K562 (cell line): ENCODE results near the gene GCH1. TPM values are rescaled to one million over a fixed set of nuclear protein-coding genes. Genes with fewer than 3 reads are reported as not detected.

Experiments used
- ATAC-seq: fragments of 200-7000 bp; cut with Tn5 transposase; 3 replicates; pipeline ENCODE4 v1.9.1; 2020; ENCODE audit warnings: moderate library complexity
- BruUV-seq: library from RNA; stranded (reverse); fragments of 400-500 nt; replicated peaks from 2 replicates; lab custom pipeline; 2021; lab: Mats Ljungman, UMichigan
- CTCF ChIA-PET: fragments of 300-600 bp; formaldehyde crosslinking; extraction: SDS; loops from one replicate; lab custom pipeline; 2021; ENCODE audit warnings: low intra/inter-chr PET ratio; lab: Yijun Ruan, JAX
- POLR2A ChIA-PET: fragments of 300-600, 350-650 bp; sonication (Branson Sonifier 250); formaldehyde crosslinking; extraction: SDS; loops from one replicate; lab custom pipeline; 2021; ENCODE audit warnings: antibody characterized with exemption, inconsistent platforms; lab: Yijun Ruan, JAX
- DNase-seq, 4 experiments: peaks; one replicate each; pipeline versions ENCODE4 v3.0.0 to v3.0.0-alpha.2; 2011 to 2018; ENCODE audit warnings: low spot score in 3 of 4, mixed read lengths in 3 of 4; ENCODE audit errors: extremely low read depth in 1 of 4
- FAIRE-seq: peaks from 2 replicates; lab custom pipeline; 2011; peaks lifted over from hg19 to GRCh38; lab: Jason Lieb, UNC
- H2AFZ ChIP-seq: 2 replicates; pipeline ENCODE4 v1.6.0; 2011; ENCODE audit warnings: low read depth, low read length, control low read depth, inconsistent platforms
- H3K27ac ChIP-seq: fragments of 200-600 bp; 3 replicates; pipeline ENCODE4 v1.8.0; 2011; ENCODE audit warnings: low read depth, mild to moderate bottlenecking, control low read depth, inconsistent platforms, low read length, moderate library complexity, mixed read lengths; ENCODE audit errors: extremely low read depth
- H3K27me3 ChIP-seq, 2 experiments: fragments of 300-600 bp in 1 of 2; 2 replicates in 1 of 2; 3 replicates in 1 of 2; pipeline versions ENCODE4 v1.6.0 to v1.8.0; 2011; ENCODE audit warnings: inconsistent platforms in 2 of 2, low read length in 2 of 2, mild to moderate bottlenecking in 1 of 2, mixed read lengths in 1 of 2, moderate library complexity in 1 of 2; ENCODE audit not compliant: control insufficient read depth in 2 of 2, insufficient read depth in 2 of 2
- H3K36me3 ChIP-seq: fragments of 300-600 bp; 3 replicates; pipeline ENCODE4 v1.8.0; 2011; ENCODE audit warnings: mild to moderate bottlenecking, low read length, inconsistent platforms; ENCODE audit not compliant: control insufficient read depth, insufficient read depth
- H3K4me1 ChIP-seq, 2 experiments: fragments of 200-600 bp in 1 of 2; replicated peaks in 1 of 2; 2 replicates in 1 of 2; 3 replicates in 1 of 2; pipeline versions ENCODE4 v1.5.1 to v1.8.0; 2011; ENCODE audit warnings: inconsistent platforms in 2 of 2, low read length in 2 of 2, mild to moderate bottlenecking in 1 of 2, mixed read lengths in 1 of 2, moderate library complexity in 1 of 2; ENCODE audit not compliant: control insufficient read depth in 2 of 2, insufficient read depth in 2 of 2
- H3K4me2 ChIP-seq: 2 replicates; pipeline ENCODE4 v1.6.1; 2011; ENCODE audit warnings: low read length, control low read depth, inconsistent platforms, mixed read lengths; ENCODE audit not compliant: insufficient read depth
- H3K4me3 ChIP-seq: fragments of 200-600 bp; sonication (generic), shearing (Covaris generic); 2 replicates; pipeline ENCODE4 v1.5.1; 2016; ENCODE audit warnings: control low read depth, inconsistent platforms
- H3K79me2 ChIP-seq: fragments of 200-600 bp; 3 replicates; pipeline ENCODE4 v1.8.0; 2011; ENCODE audit warnings: low read length, inconsistent platforms; ENCODE audit not compliant: control insufficient read depth, insufficient read depth
- H3K9ac ChIP-seq, 2 experiments: 2 replicates each; pipeline versions ENCODE4 v1.6.0 to v1.6.1; 2011; ENCODE audit warnings: low read depth in 2 of 2, low read length in 2 of 2, control low read depth in 1 of 2, inconsistent platforms in 1 of 2, mild to moderate bottlenecking in 1 of 2, mixed read lengths in 1 of 2; ENCODE audit not compliant: insufficient read depth in 1 of 2
- H3K9me1 ChIP-seq: one replicate; pipeline ENCODE4 v1.6.0; 2011; ENCODE audit warnings: inconsistent platforms, mild to moderate bottlenecking, low read length, moderate library complexity; ENCODE audit not compliant: control insufficient read depth, insufficient read depth
- H3K9me3 ChIP-seq: replicated peaks from 2 replicates; pipeline ENCODE4 v1.5.1; 2011; ENCODE audit warnings: low read depth, low read length, inconsistent platforms; ENCODE audit not compliant: control insufficient read depth, insufficient read depth
- H4K20me1 ChIP-seq: replicated peaks from 2 replicates; pipeline ENCODE4 v1.6.1; 2011; ENCODE audit warnings: low read length, inconsistent platforms, mixed read lengths; ENCODE audit not compliant: control insufficient read depth, insufficient read depth
- EZH2 ChIP-seq: IDR thresholded peaks from 2 replicates; pipeline ENCODE4 v1.6.1; 2012; ENCODE audit warnings: low read depth, mild to moderate bottlenecking, inconsistent platforms, low read length, borderline replicate concordance
- HBP1 ChIP-seq: fragments of 450-650 bp; formaldehyde crosslinking; IDR thresholded peaks from 2 replicates; pipeline ENCODE4 v1.4.0; 2022; ENCODE audit warnings: missing genetic modification characterization
- NONO ChIP-seq, 2 experiments: fragments of 200-400 bp in 1 of 2; fragments of 450-650 bp in 1 of 2; formaldehyde crosslinking in 1 of 2; IDR thresholded peaks; 2 replicates each; pipeline ENCODE4 v1.6.1; 2017; ENCODE audit warnings: low read depth in 2 of 2, mild to moderate bottlenecking in 2 of 2, moderate library complexity in 2 of 2, low read length in 1 of 2
- PHF8 ChIP-seq: fragments of 200-600 bp; sonication (generic); IDR thresholded peaks from 2 replicates; pipeline ENCODE4 v1.6.1; 2012; ENCODE audit warnings: mixed run types, mild to moderate bottlenecking, inconsistent platforms, low read length, moderate library complexity, borderline replicate concordance
- POLR2AphosphoS2 ChIP-seq: IDR thresholded peaks from 2 replicates; pipeline ENCODE4 v1.6.1; 2012; ENCODE audit warnings: low read length, improper control_type of control experiment
- STAT6 ChIP-seq: sonication (generic); formaldehyde crosslinking; IDR thresholded peaks from 2 replicates; pipeline ENCODE4 v1.8.1; 2023; ENCODE audit warnings: mild to moderate bottlenecking, missing genetic modification reagents
- ZNF212 ChIP-seq: fragments of 450-650 bp; formaldehyde crosslinking; IDR thresholded peaks from 2 replicates; pipeline ENCODE4 v1.4.0; 2020; ENCODE audit warnings: mild to moderate bottlenecking
- ZNF398 ChIP-seq: fragments of 250-450 bp; sonication (Bioruptor Pico); IDR thresholded peaks from 2 replicates; pipeline ENCODE4 v1.8.0; 2021; ENCODE audit warnings: moderate library complexity, mild to moderate bottlenecking, inconsistent platforms
- ZNF431 ChIP-seq: sonication (generic); formaldehyde crosslinking; IDR thresholded peaks from 2 replicates; pipeline ENCODE4 v1.8.0; 2022; ENCODE audit warnings: mild to moderate bottlenecking, missing genetic modification reagents
- WGBS: fragments of 100-300 bp; shearing (Covaris generic); methylation state at CpG from one replicate; pipeline ENCODE4 v1.1.6; 2016; ENCODE audit warnings: low coverage, mixed read lengths; ENCODE audit not compliant: insufficient coverage; ENCODE audit errors: missing lambda C conversion rate; 5-methylcytosine and 5-hydroxymethylcytosine counted together
- in situ Hi-C: fragments of 300-500 bp; cut with MboI; formaldehyde crosslinking; loops from 4 replicates; pipeline ENCODE4 v1.15.0; 2018; ENCODE audit warnings: inconsistent platforms, mixed read lengths
- intact Hi-C: fragments of 100-400 bp; cut with micrococcal nuclease; formaldehyde crosslinking; loops from 2 replicates; pipeline ENCODE4 v1.14.2; 2022
- polyA plus RNA-seq, 8 experiments: library from polyadenylated mRNA; depleted of rRNA in 4 of 8; stranded (reverse) in 5 of 8; unstranded in 3 of 8; fragments of >200 nt; fragmentation: Nextera tagmentation in 2 of 8; fragmentation: Illumina TruSeq in 1 of 8; extraction: Ambion mirVana in 2 of 8; extraction: Trizol in 1 of 8; gene quantifications; 2 replicates each; pipeline versions ENCODE4 v1.2.1 to v1.2.3, GENCODE V29; 2011 to 2014; ENCODE audit warnings: inconsistent platforms in 1 of 8, missing spikeins in 1 of 8
- total RNA-seq, 7 experiments: library from RNA; depleted of rRNA in 6 of 7; stranded (reverse); fragments of >200 nt in 6 of 7; fragmentation: Illumina TruSeq in 2 of 7; extraction: Trizol in 2 of 7; gene quantifications; 2 replicates each; pipeline versions ENCODE4 v1.2.1 to v1.2.3, GENCODE V29; 2011 to 2021; ENCODE audit warnings: low replicate concordance in 1 of 7

Gene GCH1
- total and polyA plus RNA-seq, 9 of the 15 experiments (the other 6 are each of a cell fraction or from before 2014, with no cell fraction given) = 3.9 to 13.1 (median 6.5) TPM

GRCh38 chr14:54807428-54807827 lies 95.2 kb downstream of the GCH1 start (continued):
- no peak for TF ChIP-seq PHF8
- TF ChIP-seq HBP1 (CRISPR knock-in tag) = no peak
- no peak for TF ChIP-seq ZNF212
- no peak for TF ChIP-seq NONO (IDR thresholded peaks at IDR 0.05; ENCODE audit: low read depth in 2 of 2, low read length in 1 of 2)

GRCh38 chr14:54806616-54807015 lies 96.0 kb downstream of the GCH1 start:
- POLR2A ChIA-PET = no interaction called here
- no peaks in the 10 kb centered on the region for H3K79me2 ChIP-seq
- no peaks in the 10 kb centered on the region for H3K9me3 ChIP-seq
- ATAC-seq = no peak
- no peak overlapping the region for H2AFZ ChIP-seq
- in situ Hi-C loops (loop anchor here (10.0 kb wide), 1 partner anchor 252 kb away; no protein-coding TSS in a partner anchor), intact Hi-C loops (loop anchor here (2.0 kb wide), 1 partner anchor 242 kb away; no protein-coding TSS in a partner anchor)
- no peaks in the 10 kb centered on the region for H3K9me1 ChIP-seq
- no peak overlapping the region for H3K9ac ChIP-seq
- no TSS peak for BruUV-seq
- peaks cover 0 to 8% of the 10 kb centered on the region in 2 experiments; a peak in 2 of 5 replicates for H3K27me3 ChIP-seq
- no peak overlapping the region for H3K4me3 ChIP-seq
- no peak overlapping the region for H3K27ac ChIP-seq
- no peak overlapping the region for H3K4me2 ChIP-seq
- H3K36me3 ChIP-seq = no peaks in the 10 kb centered on the region
- TF ChIP-seq ZNF431 (CRISPR knock-in tag) (no peak), ZNF398 (CRISPR knock-in tag) (no peak), EZH2 (no peak), STAT6 (CRISPR knock-in tag) (no peak), POLR2AphosphoS2 (no peak)
- DNase-seq = no peak
- 34% methylated on average over 10 of the region's 10 CpGs for WGBS
- no peaks in the 10 kb centered on the region for H4K20me1 ChIP-seq
- peaks cover 0 to 3% of the 10 kb centered on the region in 2 experiments; a peak in 3 of 5 replicates for H3K4me1 ChIP-seq
- CTCF ChIA-PET = interaction anchor here (0.6 to 1.6 kb wide), 4 partner anchors 33 to 243 kb away, joined by 3 to 8 read pairs (median 4); no protein-coding TSS in a partner anchor
- FAIRE-seq = no peak
